AG09319 (cell line): ENCODE measurements around the gene SRRM5.

Source experiments
- DNase-seq: peaks from one replicate; pipeline ENCODE4 v3.0.0-alpha.2; 2010; ENCODE audit warnings: low read depth; ENCODE audit errors: extremely low read depth
- TF ChIP-seq, protein P1 (sequence below): IDR thresholded peaks from 2 replicates; pipeline ENCODE4 v1.5.1; 2011; ENCODE audit warnings: low read depth, mild to moderate bottlenecking, inconsistent platforms, low read length, moderate library complexity

The SRRM5 gene

DNA sequence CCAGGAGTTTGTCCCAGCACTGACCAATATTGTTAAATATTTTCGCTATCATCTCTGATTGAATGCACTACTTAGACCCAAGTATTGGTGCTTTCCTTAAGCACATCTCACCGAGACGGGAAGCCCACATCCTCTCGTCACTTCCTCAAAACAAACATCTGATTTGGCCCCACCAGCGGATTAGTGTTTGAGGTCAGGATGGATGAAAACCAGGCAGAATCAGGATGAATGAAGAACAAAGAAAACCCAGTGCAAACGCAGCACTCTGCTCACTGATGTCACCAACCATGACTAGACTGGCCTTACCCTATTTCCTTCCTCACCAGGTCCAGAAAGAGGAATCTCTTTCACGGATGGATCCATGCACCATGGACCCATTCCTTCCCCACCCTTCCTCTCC lies 52.1 kb downstream of the SRRM5 start:
- TF ChIP-seq, protein P1, sequence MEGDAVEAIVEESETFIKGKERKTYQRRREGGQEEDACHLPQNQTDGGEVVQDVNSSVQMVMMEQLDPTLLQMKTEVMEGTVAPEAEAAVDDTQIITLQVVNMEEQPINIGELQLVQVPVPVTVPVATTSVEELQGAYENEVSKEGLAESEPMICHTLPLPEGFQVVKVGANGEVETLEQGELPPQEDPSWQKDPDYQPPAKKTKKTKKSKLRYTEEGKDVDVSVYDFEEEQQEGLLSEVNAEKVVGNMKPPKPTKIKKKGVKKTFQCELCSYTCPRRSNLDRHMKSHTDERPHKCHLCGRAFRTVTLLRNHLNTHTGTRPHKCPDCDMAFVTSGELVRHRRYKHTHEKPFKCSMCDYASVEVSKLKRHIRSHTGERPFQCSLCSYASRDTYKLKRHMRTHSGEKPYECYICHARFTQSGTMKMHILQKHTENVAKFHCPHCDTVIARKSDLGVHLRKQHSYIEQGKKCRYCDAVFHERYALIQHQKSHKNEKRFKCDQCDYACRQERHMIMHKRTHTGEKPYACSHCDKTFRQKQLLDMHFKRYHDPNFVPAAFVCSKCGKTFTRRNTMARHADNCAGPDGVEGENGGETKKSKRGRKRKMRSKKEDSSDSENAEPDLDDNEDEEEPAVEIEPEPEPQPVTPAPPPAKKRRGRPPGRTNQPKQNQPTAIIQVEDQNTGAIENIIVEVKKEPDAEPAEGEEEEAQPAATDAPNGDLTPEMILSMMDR = no peak
- no peak for DNase-seq
